Left lung (tissue), 10 donors: ENCODE data around the gene EED. TPM values are rescaled to one million over a fixed set of nuclear protein-coding genes. Genes with fewer than 3 reads are reported as not detected.

Experiments
- ATAC-seq: fragments of 200-7000 bp; cut with Tn5 transposase; one replicate; pipeline ENCODE4 v1.9.1; 2020; ENCODE audit warnings: moderate library complexity
- DNase-seq, 4 donors: peaks; one replicate each; pipeline ENCODE4 v3.0.0-alpha.2; 2013 to 2020
- H3K27ac ChIP-seq, 2 donors: fragments of 200-600 bp; sonication (generic) in 1 of 2; one replicate each; pipeline versions ENCODE4 v1.5.0 to v1.8.0; 2020 to 2021
- H3K27me3 ChIP-seq, 2 donors: fragments of 200-600 bp; sonication (generic) in 1 of 2; one replicate each; pipeline versions ENCODE4 v1.5.0 to v1.8.0; 2020 to 2021
- H3K36me3 ChIP-seq, 2 donors: fragments of 200-600 bp; sonication (generic) in 1 of 2; one replicate each; pipeline versions ENCODE4 v1.5.0 to v1.8.0; 2020 to 2021
- H3K4me1 ChIP-seq, 2 donors: fragments of 200-600 bp; one replicate each; pipeline ENCODE4 v1.8.0; 2021
- H3K4me3 ChIP-seq, 2 donors: fragments of 200-600 bp; sonication (generic) in 1 of 2; one replicate each; pipeline versions ENCODE4 v1.5.0 to v1.8.0; 2020 to 2021; ENCODE audit warnings: mild to moderate bottlenecking in 1 of 2
- H3K9me3 ChIP-seq, 2 donors: fragments of 200-600 bp; sonication (generic) in 1 of 2; one replicate each; pipeline versions ENCODE4 v1.5.0 to v1.8.0; 2020 to 2021
- CTCF ChIP-seq, 2 donors: fragments of 200-600 bp; sonication (generic) in 1 of 2; IDR thresholded peaks; one replicate each; pipeline versions ENCODE4 v1.5.0 to v1.8.0; 2021; ENCODE audit warnings: antibody characterized with exemption in 2 of 2
- intact Hi-C, 2 donors: fragments of 100-400 bp; cut with DNase I; formaldehyde crosslinking; loops; one replicate each; pipeline versions ENCODE4 v1.11.2 to v1.14.2; 2022
- polyA plus RNA-seq, 6 donors: library from polyadenylated mRNA; unstranded; fragments of 120-200 nt; gene quantifications; one replicate each; pipeline ENCODE4 v1.2.1, GENCODE V29; 2013; ENCODE audit not compliant: insufficient read length in 6 of 6
- total RNA-seq, 2 donors: library from RNA; stranded (reverse); fragmentation: NEBNext Ultra II Directional; extraction: Animal tissue kit (Norgen Biotek cat#: 25700); gene quantifications; one replicate each; pipeline ENCODE4 v1.2.1, GENCODE V29; 2021
- donor health status: DM: no; HTN: yes; CAD: no.
- donor health status: DM: no; HTN: no; CAD: no.

Gene EED
- total and polyA plus RNA-seq, 8 donors, result 20.3 to 48.2 (median 37.7) TPM

- Histone ChIP-seq H3K36me3 (peaks cover 0 to 31% of the 10 kb centered on the region in 2 donors), H3K4me1 (no peaks in the 10 kb centered on the region), H3K9me3 (no peaks in the 10 kb centered on the region), H3K27me3 (no peaks in the 10 kb centered on the region), H3K4me3 (no peak overlapping the region), H3K27ac (no peak overlapping the region)
- DNase-seq, result no peak
- no peak for ATAC-seq
- TF ChIP-seq CTCF (IDR thresholded peaks at IDR 0.05), result no peak
- intact Hi-C loops, result no loop called here
Observed at GRCh38 chr11:86314636-86315035, 70.1 kb downstream of the EED start.

Other genes with a start within 250 kb of the EED start
- gene PICALM, start 175.7 kb upstream of the EED start, total RNA-seq, result 100 to 1,000 TPM; 159 to 216 TPM
- gene PICALM, start 175.7 kb upstream of the EED start, polyA plus RNA-seq, result 100 to 1,000 TPM; 165 to 188 (median 182) TPM
- 10 to 100 TPM; 28.5 to 30.2 TPM for gene HIKESHI, start 57.5 kb downstream of the EED start, total RNA-seq
- gene HIKESHI, start 57.5 kb downstream of the EED start, polyA plus RNA-seq, result 10 to 100 TPM; 45.8 to 67.2 (median 52.0) TPM
- gene CCDC81, start 130.1 kb downstream of the EED start, total RNA-seq, result 1 to 10 TPM in 1 of 2 donors, under 1 TPM in 1; 0.58 to 2.6 TPM
- 1 to 10 TPM; 1.5 to 4.9 (median 4.3) TPM for gene CCDC81, start 130.1 kb downstream of the EED start, polyA plus RNA-seq